ENCODE measurements around the gene IMPG2.
A peak's percentile ranks its signal among the peaks of the same experiment; 100 is the strongest.

IMPG2 gene

GRCh38 chr3:101311676-101312075 is 8.7 kb downstream of the IMPG2 start:
- ChIA-PET POLR2A (no interaction called here), CTCF (no interaction called here)
- Histone ChIP-seq H3K27ac (ENCODE audit: extremely low read depth, low read depth, low read length) (no peak overlapping the region), H3K36me3 (ENCODE audit: control insufficient read depth in 2 of 2, insufficient read depth in 1 of 2, low read length in 2 of 2) (no peaks in the 10 kb centered on the region), H3K4me3 (ENCODE audit: low read depth, low read length) (no peak overlapping the region), H3K4me1 (ENCODE audit: control insufficient read depth, insufficient read depth, low read length) (no peaks in the 10 kb centered on the region), H3K9me3 (ENCODE audit: control insufficient read depth, insufficient read depth, low read depth, low read length) (no peaks in the 10 kb centered on the region)
- TF ChIP-seq ZNF561 (tag by site-specific recombination; IDR thresholded peaks at IDR 0.05; ENCODE audit: borderline replicate concordance) (0 out of 2 replicates have a peak, but pooled peaks have one; percentile 20), FEZF1 (tag by site-specific recombination; IDR thresholded peaks at IDR 0.05) (peak; percentile 95), ZNF350 (tag by site-specific recombination; IDR thresholded peaks at IDR 0.05) (no peak), ZNF155 (tag by site-specific recombination; IDR thresholded peaks at IDR 0.05) (no peak), ZNF366 (tag by site-specific recombination; conservative IDR thresholded peaks at IDR 0.05) (no peak), ZNF174 (tag by site-specific recombination; IDR thresholded peaks at IDR 0.05) (no peak), BCL6B (tag by site-specific recombination; IDR thresholded peaks at IDR 0.05) (peak; percentile 72), ZNF580 (tag by site-specific recombination; IDR thresholded peaks at IDR 0.05) (0 out of 2 replicates have a peak, but pooled peaks have one; percentile 25), OSR2 (tag by site-specific recombination; IDR thresholded peaks at IDR 0.05) (peak; percentile 34; the same call in 1 of the 2 replicates), HOXA7 (CRISPR knock-in tag; IDR thresholded peaks at IDR 0.05; ENCODE audit: borderline replicate concordance) (no peak), ZNF157 (tag by site-specific recombination; IDR thresholded peaks at IDR 0.05) (no peak), ZNF16 (tag by site-specific recombination; IDR thresholded peaks at IDR 0.05; ENCODE audit: low read depth) (no peak), ZNF48 (tag by site-specific recombination; IDR thresholded peaks at IDR 0.05) (no peak), ZNF624 (tag by site-specific recombination; IDR thresholded peaks at IDR 0.05) (no peak), ZNF843 (tag by site-specific recombination; IDR thresholded peaks at IDR 0.05) (peak; percentile 86), HIC1 (tag by site-specific recombination; IDR thresholded peaks at IDR 0.05) (no peak), ZNF596 (tag by site-specific recombination; IDR thresholded peaks at IDR 0.05) (0 out of 2 replicates have a peak, but pooled peaks have one; percentile 44), GLIS2 (tag by site-specific recombination; IDR thresholded peaks at IDR 0.05) (no peak), ZNF488 (tag by site-specific recombination; IDR thresholded peaks at IDR 0.05) (0 out of 2 replicates have a peak, but pooled peaks have one; percentile 36), KLF16 (tag by site-specific recombination; IDR thresholded peaks at IDR 0.05) (no peak), ZNF776 (tag by site-specific recombination; IDR thresholded peaks at IDR 0.05; ENCODE audit: borderline replicate concordance) (no peak), ZNF18 (tag by site-specific recombination; IDR thresholded peaks at IDR 0.05) (peak; percentile 51), PRDM4 (tag by site-specific recombination; IDR thresholded peaks at IDR 0.05) (peak; percentile 85), ZNF341 (tag by site-specific recombination; IDR thresholded peaks at IDR 0.05; ENCODE audit: low read depth) (0 out of 2 replicates have a peak, but pooled peaks have one; percentile 39), ZNF423 (tag by site-specific recombination; IDR thresholded peaks at IDR 0.05) (no peak), ZNF280C (tag by site-specific recombination; IDR thresholded peaks at IDR 0.05) (no peak), ZBTB1 (tag by site-specific recombination; IDR thresholded peaks at IDR 0.05) (no peak), ZNF239 (tag by site-specific recombination; IDR thresholded peaks at IDR 0.05) (no peak), ZSCAN30 (tag by site-specific recombination; IDR thresholded peaks at IDR 0.05) (peak; percentile 54; the same call in 1 of the 2 replicates)

All from HEK293 (cell line).